Lower lobe of right lung (tissue), 2 donors: ENCODE data around the gene TMSB10. TPM values are rescaled to one million over a fixed set of nuclear protein-coding genes. Genes with fewer than 3 reads are reported as not detected.

Experiments used
- ATAC-seq, 2 donors: fragments of 200-7000 bp; cut with Tn5 transposase; one replicate each; pipeline ENCODE4 v1.9.1; 2020 to 2022; ENCODE audit warnings: mild to moderate bottlenecking in 2 of 2, moderate library complexity in 2 of 2
- DNase-seq: peaks from one replicate; pipeline ENCODE4 v3.0.0-alpha.2; 2020
- H3K27ac ChIP-seq: fragments of 200-600 bp; one replicate; pipeline ENCODE4 v1.8.0; 2022
- H3K27me3 ChIP-seq: fragments of 200-600 bp; one replicate; pipeline ENCODE4 v1.8.0; 2022; ENCODE audit warnings: low read depth
- H3K36me3 ChIP-seq: fragments of 200-600 bp; one replicate; pipeline ENCODE4 v1.8.0; 2022; ENCODE audit warnings: mild to moderate bottlenecking
- H3K4me1 ChIP-seq: fragments of 200-600 bp; one replicate; pipeline ENCODE4 v1.8.0; 2022
- H3K4me3 ChIP-seq: fragments of 200-600 bp; one replicate; pipeline ENCODE4 v1.8.0; 2022; ENCODE audit warnings: mild to moderate bottlenecking
- H3K9me3 ChIP-seq: fragments of 200-600 bp; one replicate; pipeline ENCODE4 v1.8.0; 2022
- intact Hi-C: fragments of 100-400 bp; cut with DNase I; formaldehyde crosslinking; loops from one replicate; pipeline ENCODE4 v1.11.0; 2022
- total RNA-seq: library from RNA; stranded (reverse); fragmentation: NEBNext Ultra II Directional; extraction: Animal tissue kit (Norgen Biotek cat#: 25700); gene quantifications from one replicate; pipeline ENCODE4 v1.2.1, GENCODE V29; 2021
- TF ChIP-seq, protein P1 (sequence below): fragments of 200-600 bp; IDR thresholded peaks from one replicate; pipeline ENCODE4 v1.8.0; 2022; ENCODE audit warnings: antibody characterized with exemption, mild to moderate bottlenecking
- donor health status: DM: no; HTN: yes; CAD: no; lungs with severe emphysema.

The TMSB10 gene
- total RNA-seq, 1 donor from 2014 or later, result 1,739 TPM

DNA sequence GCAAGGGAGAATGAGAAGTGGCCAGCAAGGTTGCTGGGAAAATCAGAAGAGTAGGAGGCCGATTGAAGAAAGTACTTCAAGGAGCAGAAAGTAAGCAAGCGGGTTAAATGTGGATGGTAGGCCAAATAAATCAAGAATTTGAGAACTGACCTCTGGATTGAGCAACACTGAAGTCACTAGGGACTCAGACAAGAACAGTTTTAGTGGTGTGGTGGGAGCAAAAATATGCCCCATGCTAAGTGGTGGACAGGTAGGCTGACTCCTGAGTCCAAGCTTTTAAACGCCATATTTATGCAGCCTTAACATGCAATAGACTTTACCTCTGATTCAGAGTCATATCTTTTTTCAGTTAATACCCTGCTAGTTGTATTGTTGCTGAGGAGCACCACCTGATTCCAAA is 29.1 kb upstream of the TMSB10 start:
- Histone ChIP-seq H3K9me3 (no peaks in the 10 kb centered on the region), H3K27ac (no peak overlapping the region), H3K4me1 (peaks cover 19% of the 10 kb centered on the region), H3K4me3 (no peak overlapping the region), H3K27me3 (peaks cover 18% of the 10 kb centered on the region), H3K36me3 (no peaks in the 10 kb centered on the region)
- no peak for ATAC-seq
- TF ChIP-seq, protein P1, sequence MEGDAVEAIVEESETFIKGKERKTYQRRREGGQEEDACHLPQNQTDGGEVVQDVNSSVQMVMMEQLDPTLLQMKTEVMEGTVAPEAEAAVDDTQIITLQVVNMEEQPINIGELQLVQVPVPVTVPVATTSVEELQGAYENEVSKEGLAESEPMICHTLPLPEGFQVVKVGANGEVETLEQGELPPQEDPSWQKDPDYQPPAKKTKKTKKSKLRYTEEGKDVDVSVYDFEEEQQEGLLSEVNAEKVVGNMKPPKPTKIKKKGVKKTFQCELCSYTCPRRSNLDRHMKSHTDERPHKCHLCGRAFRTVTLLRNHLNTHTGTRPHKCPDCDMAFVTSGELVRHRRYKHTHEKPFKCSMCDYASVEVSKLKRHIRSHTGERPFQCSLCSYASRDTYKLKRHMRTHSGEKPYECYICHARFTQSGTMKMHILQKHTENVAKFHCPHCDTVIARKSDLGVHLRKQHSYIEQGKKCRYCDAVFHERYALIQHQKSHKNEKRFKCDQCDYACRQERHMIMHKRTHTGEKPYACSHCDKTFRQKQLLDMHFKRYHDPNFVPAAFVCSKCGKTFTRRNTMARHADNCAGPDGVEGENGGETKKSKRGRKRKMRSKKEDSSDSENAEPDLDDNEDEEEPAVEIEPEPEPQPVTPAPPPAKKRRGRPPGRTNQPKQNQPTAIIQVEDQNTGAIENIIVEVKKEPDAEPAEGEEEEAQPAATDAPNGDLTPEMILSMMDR, result no peak
- intact Hi-C loops, result no loop called here
- no peak for DNase-seq

DNA sequence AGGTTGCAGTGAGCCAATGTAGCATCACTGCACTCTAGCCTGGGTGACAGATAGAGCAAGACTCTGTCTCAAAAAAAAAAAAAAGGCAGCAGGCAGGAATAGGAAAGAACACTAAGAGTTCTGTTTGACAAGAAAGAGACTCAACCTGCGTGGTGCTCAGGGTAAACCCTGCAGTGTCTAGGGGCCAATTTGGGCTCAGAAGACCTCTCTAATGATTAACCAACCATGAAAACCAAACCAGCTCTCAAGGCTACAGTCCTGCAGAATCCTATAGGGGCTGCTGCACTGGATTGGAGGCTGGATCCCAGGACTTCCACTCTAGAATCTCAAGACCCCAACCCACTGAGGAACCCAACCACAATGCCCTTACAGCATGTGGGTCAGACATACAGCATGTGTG is 27.0 kb upstream of the TMSB10 start:
- Histone ChIP-seq H3K27ac (no peak overlapping the region), H3K4me3 (no peak overlapping the region), H3K4me1 (peaks cover 29% of the 10 kb centered on the region), H3K27me3 (peaks cover 18% of the 10 kb centered on the region), H3K9me3 (no peaks in the 10 kb centered on the region), H3K36me3 (no peaks in the 10 kb centered on the region)
- intact Hi-C loops, result no loop called here
- no peak for DNase-seq
- TF ChIP-seq, protein P1, result no peak
- ATAC-seq, result no peak

DNA sequence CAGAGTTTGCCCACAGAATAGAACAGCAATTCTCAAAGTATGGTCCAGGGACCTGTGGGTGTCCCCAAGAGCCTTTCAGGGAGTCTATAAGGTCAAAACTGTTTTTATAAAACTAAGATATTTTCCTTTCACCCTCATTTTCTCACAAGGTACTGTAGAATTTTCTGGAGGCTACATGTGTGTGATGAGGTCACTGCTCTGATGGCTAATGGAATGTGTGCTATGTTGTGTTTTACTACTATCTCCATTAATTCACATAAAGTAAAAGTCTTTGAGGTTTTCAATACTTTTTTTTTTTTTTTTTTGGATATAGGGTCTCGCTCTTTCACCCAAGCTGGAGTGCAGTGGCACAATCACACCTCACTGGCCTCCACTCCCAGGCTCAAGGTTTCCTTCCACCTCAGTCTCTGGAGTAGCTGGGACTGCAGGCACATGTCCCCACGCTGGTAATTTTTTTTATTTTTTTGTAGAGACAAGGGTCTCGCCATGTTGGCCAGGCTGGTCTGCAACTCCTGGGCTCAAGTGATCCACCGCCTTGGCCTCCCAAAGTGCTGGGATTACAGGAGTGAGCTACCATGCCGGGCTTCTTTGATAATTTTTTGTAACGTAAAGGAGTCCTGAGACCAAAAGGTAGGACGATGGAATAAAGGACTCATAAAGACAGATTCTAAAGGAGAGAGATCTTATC is 26.4 kb upstream of the TMSB10 start:
- no peak overlapping the region for H3K27ac ChIP-seq
- H3K9me3 ChIP-seq, result no peaks in the 10 kb centered on the region
- ATAC-seq, result no peak
- peak overlapping the region; percentile 64 for H3K4me3 ChIP-seq
- no peak for DNase-seq
- H3K27me3 ChIP-seq, result peaks cover 18% of the 10 kb centered on the region
- intact Hi-C loops, result no loop called here
- H3K36me3 ChIP-seq, result no peaks in the 10 kb centered on the region
- peaks cover 29% of the 10 kb centered on the region for H3K4me1 ChIP-seq
- TF ChIP-seq, protein P1, result no peak

GRCh38 chr2:84879584-84880394 is 25.7 kb upstream of the TMSB10 start:
- peak; percentile 14 to 36 for ATAC-seq
- Histone ChIP-seq H3K4me1 (peaks cover 29% of the 10 kb centered on the region), H3K27me3 (peaks cover 18% of the 10 kb centered on the region), H3K36me3 (no peaks in the 10 kb centered on the region), H3K9me3 (no peaks in the 10 kb centered on the region), H3K4me3 (peak overlapping the region; percentile 64), H3K27ac (no peak overlapping the region)
- DNase-seq, result no peak
- intact Hi-C loops, result no loop called here
- TF ChIP-seq, protein P1, result no peak

DNA sequence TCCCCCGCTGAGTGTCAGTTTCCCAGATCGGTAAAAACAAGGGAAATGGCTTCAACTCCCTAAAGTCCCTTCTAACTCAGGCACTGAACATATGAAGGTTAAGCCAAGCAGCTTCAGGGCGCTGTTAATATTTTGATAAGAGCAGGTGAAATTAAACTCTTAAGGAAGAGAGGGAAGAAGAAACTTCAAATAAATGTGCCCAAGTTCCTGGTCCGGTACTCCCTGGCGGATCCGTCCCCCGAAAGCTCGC is 25.1 kb upstream of the TMSB10 start:
- H3K36me3 ChIP-seq, result no peaks in the 10 kb centered on the region
- no peaks in the 10 kb centered on the region for H3K9me3 ChIP-seq
- H3K27me3 ChIP-seq, result peaks cover 18% of the 10 kb centered on the region
- peaks cover 29% of the 10 kb centered on the region for H3K4me1 ChIP-seq
- DNase-seq (no peak), ATAC-seq (no peak)
- TF ChIP-seq, protein P1, result no peak
- peak overlapping the region; percentile 64 for H3K4me3 ChIP-seq
- H3K27ac ChIP-seq, result peak overlapping the region; percentile 15
- intact Hi-C loops, result no loop called here
